Body of pancreas (tissue), 4 donors: ENCODE results near the gene ABCA1. TPM values are rescaled to one million over a fixed set of nuclear protein-coding genes. Genes with fewer than 3 reads are reported as not detected.

Experiments
- ATAC-seq: fragments of 150-250 bp; one replicate; pipeline ENCODE4 v1.9.1; 2016
- DNase-seq, 4 donors: peaks; one replicate each; pipeline ENCODE4 v3.0.0-alpha.2; 2019
- H3K27ac ChIP-seq, 4 donors: fragments of 200-600 bp; sonication (generic); 1 replicate in 3 of 4; 2 replicates in 1 of 4; pipeline versions ENCODE4 v1.5.1 to v1.6.1; 2016 to 2019; ENCODE audit warnings: mild to moderate bottlenecking in 1 of 4, mixed read lengths in 1 of 4, moderate library complexity in 1 of 4
- H3K27me3 ChIP-seq, 2 donors: fragments of 200-600 bp; sonication (generic); one replicate each; pipeline ENCODE4 v1.6.0; 2016; ENCODE audit warnings: mild to moderate bottlenecking in 1 of 2
- H3K36me3 ChIP-seq, 2 donors: fragments of 200-600 bp; sonication (generic); replicated peaks in 1 of 2; 2 replicates each; pipeline ENCODE4 v1.5.1; 2016; ENCODE audit warnings: low read depth in 2 of 2; ENCODE audit not compliant: insufficient read depth in 1 of 2
- H3K4me1 ChIP-seq: fragments of 200-600 bp; sonication (generic); one replicate; pipeline ENCODE4 v1.6.0; 2016
- H3K4me3 ChIP-seq, 2 donors: fragments of 200-600 bp; sonication (generic); 1 replicate in 1 of 2; 2 replicates in 1 of 2; pipeline ENCODE4 v1.5.1; 2016 to 2019
- H3K9me3 ChIP-seq, 3 donors: fragments of 200-600 bp; sonication (generic); 1 replicate in 2 of 3; 2 replicates in 1 of 3; pipeline ENCODE4 v1.5.1; 2016
- POLR2A ChIP-seq, 3 donors: fragments of 450-650 bp; IDR thresholded peaks; one replicate each; pipeline ENCODE4 v1.6.1; 2016; ENCODE audit warnings: antibody characterized with exemption in 3 of 3, mild to moderate bottlenecking in 2 of 3
- WGBS, 2 donors: methylation state at CpG; one replicate each; pipeline ENCODE4 v1.1.5; 2017; 5-methylcytosine and 5-hydroxymethylcytosine counted together
- intact Hi-C: fragments of 100-400 bp; cut with DNase I; formaldehyde crosslinking; loops from one replicate; pipeline ENCODE4 v1.15.1; 2023
- total RNA-seq, 2 donors: library from RNA; depleted of rRNA; stranded (reverse); fragments of >200 nt; gene quantifications; one replicate each; pipeline ENCODE4 v1.1.0, GENCODE V29; 2016
- TF ChIP-seq, protein P1 (sequence below), 7 experiments: fragments of 450-650 bp in 4 of 7; fragments of 200-600 bp in 3 of 7; sonication (generic) in 3 of 7; IDR thresholded peaks; one replicate each; pipeline ENCODE4 v1.5.1; 2016 to 2019; ENCODE audit warnings: antibody characterized with exemption in 7 of 7

Gene ABCA1
- total RNA-seq, 2 donors from 2014 or later, result 18.1 to 18.9 TPM

DNA sequence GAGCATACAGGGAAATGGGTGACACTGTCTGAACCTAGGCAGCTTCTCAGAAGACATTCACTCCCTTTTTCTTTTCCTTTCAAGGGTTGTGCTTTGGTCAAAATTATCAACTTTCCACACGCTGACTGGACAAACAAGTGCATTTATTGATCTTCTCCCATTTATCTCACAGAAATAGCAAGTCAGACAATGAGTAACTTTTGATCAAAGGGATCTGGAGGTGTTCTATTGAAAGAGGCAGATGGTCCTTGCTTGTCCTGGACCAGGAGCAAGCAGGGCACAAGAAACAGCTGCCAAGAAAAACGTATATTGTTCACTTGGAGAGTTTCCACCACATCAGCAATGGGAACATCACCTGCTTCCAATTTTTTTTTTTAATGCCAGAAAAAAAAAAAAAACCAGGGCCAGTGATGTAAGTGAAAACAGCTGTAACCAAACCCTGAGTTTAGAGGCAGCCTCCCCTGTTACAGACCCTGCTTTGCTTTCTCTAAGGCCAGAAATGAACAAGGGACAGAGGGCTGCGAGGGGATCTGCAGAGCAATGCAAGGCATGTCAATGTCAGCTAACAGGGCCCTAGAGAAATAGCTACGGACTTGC lies 84.2 kb downstream of the ABCA1 start:
- intact Hi-C loops, result no loop called here
- 38 to 49% methylated on average over 4 of the region's 4 CpGs for WGBS, 2 donors
- Histone ChIP-seq H3K9me3 (no peaks in the 10 kb centered on the region), H3K27me3 (no peaks in the 10 kb centered on the region), H3K27ac (no peak overlapping the region), H3K4me1 (peaks cover 8% of the 10 kb centered on the region), H3K36me3 (peaks cover 0 to 3% of the 10 kb centered on the region in 2 donors), H3K4me3 (no peak overlapping the region)
- no peak for TF ChIP-seq POLR2A (IDR thresholded peaks at IDR 0.05)
- TF ChIP-seq, protein P1, sequence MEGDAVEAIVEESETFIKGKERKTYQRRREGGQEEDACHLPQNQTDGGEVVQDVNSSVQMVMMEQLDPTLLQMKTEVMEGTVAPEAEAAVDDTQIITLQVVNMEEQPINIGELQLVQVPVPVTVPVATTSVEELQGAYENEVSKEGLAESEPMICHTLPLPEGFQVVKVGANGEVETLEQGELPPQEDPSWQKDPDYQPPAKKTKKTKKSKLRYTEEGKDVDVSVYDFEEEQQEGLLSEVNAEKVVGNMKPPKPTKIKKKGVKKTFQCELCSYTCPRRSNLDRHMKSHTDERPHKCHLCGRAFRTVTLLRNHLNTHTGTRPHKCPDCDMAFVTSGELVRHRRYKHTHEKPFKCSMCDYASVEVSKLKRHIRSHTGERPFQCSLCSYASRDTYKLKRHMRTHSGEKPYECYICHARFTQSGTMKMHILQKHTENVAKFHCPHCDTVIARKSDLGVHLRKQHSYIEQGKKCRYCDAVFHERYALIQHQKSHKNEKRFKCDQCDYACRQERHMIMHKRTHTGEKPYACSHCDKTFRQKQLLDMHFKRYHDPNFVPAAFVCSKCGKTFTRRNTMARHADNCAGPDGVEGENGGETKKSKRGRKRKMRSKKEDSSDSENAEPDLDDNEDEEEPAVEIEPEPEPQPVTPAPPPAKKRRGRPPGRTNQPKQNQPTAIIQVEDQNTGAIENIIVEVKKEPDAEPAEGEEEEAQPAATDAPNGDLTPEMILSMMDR (IDR thresholded peaks at IDR 0.05), result no peak
- ATAC-seq, result no peak
- DNase-seq, result no peak

DNA sequence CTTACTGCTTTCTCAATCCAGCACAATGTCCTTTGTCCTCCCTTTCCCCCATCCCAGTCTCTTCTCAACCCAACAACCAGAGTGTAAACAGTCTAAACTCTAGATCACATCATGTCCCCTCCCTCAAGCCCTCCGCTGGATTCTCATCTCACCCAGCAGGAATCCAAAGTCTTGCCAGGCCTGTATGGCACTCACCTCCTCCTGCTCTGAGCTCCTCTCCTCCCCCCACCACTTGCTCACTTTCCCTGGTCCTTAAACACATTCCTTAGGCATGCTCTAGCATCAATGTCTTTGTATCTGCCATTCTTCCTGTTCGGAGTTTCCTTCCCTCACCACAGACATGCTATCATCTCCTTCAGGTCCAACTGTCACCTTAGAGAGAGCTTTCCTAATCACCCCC lies 85.3 kb downstream of the ABCA1 start:
- no peak overlapping the region for H3K4me3 ChIP-seq
- H3K4me1 ChIP-seq, result peaks cover 8% of the 10 kb centered on the region
- DNase-seq, result no peak
- peaks cover 0 to 3% of the 10 kb centered on the region in 2 donors for H3K36me3 ChIP-seq
- intact Hi-C loops, result no loop called here
- H3K27me3 ChIP-seq, result no peaks in the 10 kb centered on the region
- WGBS, 2 donors, result 92 to 93% methylated on average over 2 of the region's 2 CpGs
- no peak for ATAC-seq
- no peak overlapping the region for H3K27ac ChIP-seq
- no peak for TF ChIP-seq POLR2A (IDR thresholded peaks at IDR 0.05)
- TF ChIP-seq, protein P1 (IDR thresholded peaks at IDR 0.05), result no peak
- no peaks in the 10 kb centered on the region for H3K9me3 ChIP-seq

DNA sequence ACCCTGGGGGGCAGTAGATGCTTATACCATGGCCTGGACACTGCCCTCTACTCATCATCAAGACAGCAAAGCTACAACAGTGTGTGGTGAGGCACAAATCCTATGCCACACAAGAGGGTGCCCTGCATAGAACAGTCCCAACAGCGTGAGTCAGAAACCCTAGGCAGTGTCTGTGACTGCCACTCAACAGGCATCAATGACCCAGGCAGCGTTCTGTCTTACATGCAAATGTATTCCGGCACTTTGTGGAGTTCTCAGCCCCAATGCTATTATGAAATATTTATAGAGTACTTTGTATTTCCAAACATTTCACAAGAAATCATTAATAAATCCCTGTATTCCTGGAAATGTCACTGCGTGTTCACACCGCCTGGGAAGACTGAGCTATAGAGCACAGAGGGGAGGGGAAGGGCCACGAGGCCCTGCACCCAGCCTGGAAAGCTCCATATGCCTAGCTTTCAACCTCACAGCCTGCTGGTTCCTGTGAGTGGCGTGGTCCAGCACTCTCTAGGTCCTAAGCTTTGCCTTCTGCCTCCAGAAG lies 86.3 kb downstream of the ABCA1 start:
- Histone ChIP-seq H3K27ac (no peak overlapping the region), H3K4me1 (peaks cover 11% of the 10 kb centered on the region), H3K9me3 (no peaks in the 10 kb centered on the region), H3K27me3 (no peaks in the 10 kb centered on the region), H3K4me3 (no peak overlapping the region), H3K36me3 (peaks cover 0 to 3% of the 10 kb centered on the region in 2 donors)
- no peak for DNase-seq
- WGBS, 2 donors, result 78 to 79% methylated on average over 6 to 7 of the region's 7 CpGs
- TF ChIP-seq POLR2A (IDR thresholded peaks at IDR 0.05), result no peak
- TF ChIP-seq, protein P1 (IDR thresholded peaks at IDR 0.05), result no peak
- ATAC-seq, result no peak
- intact Hi-C loops, result no loop called here

DNA sequence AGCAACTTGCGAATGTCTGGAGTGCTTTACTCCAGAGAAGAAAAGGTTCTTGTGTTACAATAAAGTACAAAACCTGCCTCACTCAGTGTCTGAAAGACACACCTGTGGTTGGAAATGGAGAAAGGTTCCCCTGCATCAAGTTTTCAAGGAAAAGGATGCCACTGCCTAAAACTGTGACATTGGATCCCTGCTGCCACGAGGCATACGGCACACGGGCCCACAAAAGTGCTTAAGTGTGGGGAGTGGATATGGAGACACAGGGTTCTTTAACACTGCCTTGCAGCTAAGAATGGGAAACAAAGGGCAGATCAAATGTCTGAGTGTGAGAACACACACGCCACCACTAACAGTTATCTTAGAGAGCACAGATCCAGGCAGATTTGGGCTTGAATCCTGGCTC lies 89.0 kb downstream of the ABCA1 start:
- H3K27me3 ChIP-seq, result no peaks in the 10 kb centered on the region
- peaks cover 18% of the 10 kb centered on the region for H3K4me1 ChIP-seq
- no peak overlapping the region for H3K4me3 ChIP-seq
- WGBS, 2 donors, result 84 to 87% methylated on average over 5 of the region's 5 CpGs
- DNase-seq (no peak), ATAC-seq (no peak)
- TF ChIP-seq, protein P1 (IDR thresholded peaks at IDR 0.05), result no peak
- no peak for TF ChIP-seq POLR2A (IDR thresholded peaks at IDR 0.05)
- H3K27ac ChIP-seq, result no peak overlapping the region
- intact Hi-C loops, result no loop called here
- H3K9me3 ChIP-seq, result no peaks in the 10 kb centered on the region
- H3K36me3 ChIP-seq, result peaks cover 0 to 6% of the 10 kb centered on the region in 2 donors

DNA sequence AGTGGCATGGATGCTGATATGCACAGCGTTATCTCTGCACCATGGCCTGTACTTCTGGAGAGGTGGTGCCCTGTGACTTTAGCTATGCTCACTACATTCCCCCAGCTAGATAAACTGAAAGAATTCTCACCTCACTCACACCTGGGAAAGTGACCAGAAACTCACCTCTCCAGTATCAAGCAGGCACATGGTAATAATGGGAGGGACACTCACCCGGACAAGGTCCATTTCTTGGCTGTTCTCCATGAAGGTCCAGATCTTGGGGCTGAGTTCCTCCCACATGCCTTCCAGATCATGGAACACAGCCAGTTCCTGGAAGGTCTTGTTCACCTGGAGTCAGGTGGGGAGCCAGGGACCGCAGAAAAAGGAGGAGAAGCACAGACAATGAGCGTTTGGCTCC lies 91.2 kb downstream of the ABCA1 start:
- Histone ChIP-seq H3K27ac (peak overlapping the region in 3 of 4 donors; percentile 1 to 15 (median 6)), H3K36me3 (peaks cover 0 to 11% of the 10 kb centered on the region in 2 donors), H3K9me3 (no peaks in the 10 kb centered on the region), H3K27me3 (no peaks in the 10 kb centered on the region), H3K4me1 (peaks cover 14% of the 10 kb centered on the region), H3K4me3 (no peak overlapping the region)
- intact Hi-C loops, result no loop called here
- TF ChIP-seq POLR2A (IDR thresholded peaks at IDR 0.05), result no peak
- TF ChIP-seq, protein P1 (IDR thresholded peaks at IDR 0.05), result no peak
- ATAC-seq, result peak; percentile 89
- WGBS, 2 donors, result 20 to 25% methylated on average over 4 of the region's 4 CpGs
- peak; percentile 44 to 81 (median 74) for DNase-seq
